ENCODE measurements around the gene ZNF680. TPM values are rescaled to one million over a fixed set of nuclear protein-coding genes. Genes with fewer than 3 reads are reported as not detected.

ZNF680 gene
- total RNA-seq, 2 donors from 2014 or later, result 9.6 to 21.5 TPM

- DNase-seq (ENCODE audit: low spot score), result no peak
- H3K27me3 ChIP-seq, result no peaks in the 10 kb centered on the region
- H3K4me1 ChIP-seq, result no peaks in the 10 kb centered on the region
- peaks cover 10 to 99% of the 10 kb centered on the region in 2 donors for H3K9me3 ChIP-seq
- H3K36me3 ChIP-seq, result peaks cover 37% of the 10 kb centered on the region
- no peak for TF ChIP-seq CTCF (IDR thresholded peaks at IDR 0.05)
- no peak overlapping the region for H3K27ac ChIP-seq
- no peak overlapping the region for H3K4me3 ChIP-seq
Measured at GRCh38 chr7:64521409-64521984, 41.4 kb downstream of the ZNF680 start.

- Histone ChIP-seq H3K4me1 (peaks cover 0 to 7% of the 10 kb centered on the region in 2 donors), H3K4me3 (no peak overlapping the region), H3K9me3 (peaks cover 6 to 66% of the 10 kb centered on the region in 2 donors), H3K27me3 (no peaks in the 10 kb centered on the region), H3K36me3 (peaks cover 12% of the 10 kb centered on the region), H3K27ac (no peak overlapping the region)
- TF ChIP-seq CTCF (IDR thresholded peaks at IDR 0.05), result no peak
- DNase-seq (ENCODE audit: low spot score), result no peak
Measured at GRCh38 chr7:64516451-64516850, 46.4 kb downstream of the ZNF680 start.

- H3K4me3 ChIP-seq, result no peak overlapping the region
- TF ChIP-seq CTCF (IDR thresholded peaks at IDR 0.05), result no peak
- H3K9me3 ChIP-seq, result peaks cover 6 to 59% of the 10 kb centered on the region in 2 donors
- no peak overlapping the region for H3K27ac ChIP-seq
- peaks cover 0 to 7% of the 10 kb centered on the region in 2 donors for H3K4me1 ChIP-seq
- no peak for DNase-seq (ENCODE audit: low spot score)
- no peaks in the 10 kb centered on the region for H3K27me3 ChIP-seq
- peaks cover 11% of the 10 kb centered on the region for H3K36me3 ChIP-seq
Measured at GRCh38 chr7:64515781-64516180, 47.1 kb downstream of the ZNF680 start.

GRCh38 chr7:64515330-64515729 lies 47.5 kb downstream of the ZNF680 start:
- Histone ChIP-seq H3K9me3 (peaks cover 6 to 56% of the 10 kb centered on the region in 2 donors), H3K4me1 (peaks cover 0 to 7% of the 10 kb centered on the region in 2 donors), H3K4me3 (no peak overlapping the region), H3K36me3 (peaks cover 6% of the 10 kb centered on the region), H3K27ac (no peak overlapping the region), H3K27me3 (no peaks in the 10 kb centered on the region)
- no peak for DNase-seq (ENCODE audit: low spot score)
- no peak for TF ChIP-seq CTCF (IDR thresholded peaks at IDR 0.05)

- DNase-seq (ENCODE audit: low spot score), result no peak
- no peak for TF ChIP-seq CTCF (IDR thresholded peaks at IDR 0.05)
- Histone ChIP-seq H3K27me3 (no peaks in the 10 kb centered on the region), H3K4me1 (no peaks in the 10 kb centered on the region), H3K27ac (no peak overlapping the region), H3K4me3 (no peak overlapping the region), H3K9me3 (peaks cover 0 to 36% of the 10 kb centered on the region in 2 donors), H3K36me3 (peaks cover 36% of the 10 kb centered on the region)
Measured at GRCh38 chr7:64509583-64509982, 53.3 kb downstream of the ZNF680 start.

GRCh38 chr7:64504581-64505120 lies 58.2 kb downstream of the ZNF680 start:
- Histone ChIP-seq H3K36me3 (peaks cover 24% of the 10 kb centered on the region), H3K4me1 (no peaks in the 10 kb centered on the region), H3K27me3 (no peaks in the 10 kb centered on the region), H3K27ac (no peak overlapping the region), H3K9me3 (peaks cover 0 to 21% of the 10 kb centered on the region in 2 donors), H3K4me3 (no peak overlapping the region)
- DNase-seq (ENCODE audit: low spot score), result no peak
- TF ChIP-seq CTCF (IDR thresholded peaks at IDR 0.05), result no peak
